Measurements from ENCODE around the gene H2BK1. TPM values are rescaled to one million over a fixed set of nuclear protein-coding genes. Genes with fewer than 3 reads are reported as not detected.

The H2BK1 gene
- total and polyA plus RNA-seq, 7 donors = not detected

GRCh38 chr7:151179287-151179860, 30.9 kb downstream of the H2BK1 start:
- no peak overlapping the region for H3K4me3 ChIP-seq
- WGBS, 2 donors = 79 to 84% methylated on average over 8 of the region's 8 CpGs
- TF ChIP-seq EP300 (IDR thresholded peaks at IDR 0.05) (no peak), POLR2A (IDR thresholded peaks at IDR 0.05) (no peak), CTCF (IDR thresholded peaks at IDR 0.05) (no peak), POLR2AphosphoS5 (IDR thresholded peaks at IDR 0.05) (no peak)
- H3K27me3 ChIP-seq = peaks cover 3 to 43% (median 16%) of the 10 kb centered on the region in 3 donors
- H3K27ac ChIP-seq = no peak overlapping the region
- H3K36me3 ChIP-seq = no peaks in the 10 kb centered on the region
- no peak for DNase-seq
- peaks cover 0 to 5% (median 0%) of the 10 kb centered on the region in 4 donors for H3K4me1 ChIP-seq
- no peaks in the 10 kb centered on the region for H3K9me3 ChIP-seq
- intact Hi-C loops (cut with DNase I) = no loop called here

- no peak for DNase-seq
- H3K27ac ChIP-seq = no peak overlapping the region
- H3K27me3 ChIP-seq = peaks cover 6 to 48% (median 20%) of the 10 kb centered on the region in 3 donors
- no peak overlapping the region for H3K4me3 ChIP-seq
- intact Hi-C loops (cut with DNase I) = no loop called here
- H3K4me1 ChIP-seq = peaks cover 0 to 5% (median 0%) of the 10 kb centered on the region in 4 donors
- no peaks in the 10 kb centered on the region for H3K9me3 ChIP-seq
- no peak for TF ChIP-seq EP300 (IDR thresholded peaks at IDR 0.05)
- TF ChIP-seq POLR2A (IDR thresholded peaks at IDR 0.05) = no peak
- 59 to 78% methylated on average over 2 of the region's 2 CpGs for WGBS, 2 donors
- H3K36me3 ChIP-seq = no peaks in the 10 kb centered on the region
These were observed 31.5 kb downstream of the H2BK1 start for GRCh38 chr7:151178831-151179230.

- DNase-seq = no peak
- peaks cover 6 to 54% (median 25%) of the 10 kb centered on the region in 3 donors for H3K27me3 ChIP-seq
- TF ChIP-seq EP300 (IDR thresholded peaks at IDR 0.05) = no peak
- TF ChIP-seq POLR2AphosphoS5 (IDR thresholded peaks at IDR 0.05) = no peak
- no peak for TF ChIP-seq POLR2A (IDR thresholded peaks at IDR 0.05)
- no peak for TF ChIP-seq CTCF (IDR thresholded peaks at IDR 0.05)
These were observed 32.1 kb downstream of the H2BK1 start for GRCh38 chr7:151178236-151178635.

GRCh38 chr7:151177310-151177709, 33.0 kb downstream of the H2BK1 start:
- Histone ChIP-seq H3K27ac (no peak overlapping the region), H3K27me3 (peaks cover 6 to 60% (median 26%) of the 10 kb centered on the region in 3 donors), H3K9me3 (no peaks in the 10 kb centered on the region), H3K4me1 (peaks cover 0 to 5% (median 0%) of the 10 kb centered on the region in 4 donors), H3K4me3 (no peak overlapping the region), H3K36me3 (no peaks in the 10 kb centered on the region)
- WGBS, 2 donors = 88 to 93% methylated on average over 1 of the region's 1 CpG
- no peak for DNase-seq
- intact Hi-C loops (cut with DNase I) = no loop called here
- TF ChIP-seq POLR2A (IDR thresholded peaks at IDR 0.05) (no peak), CTCF (IDR thresholded peaks at IDR 0.05) (no peak), EP300 (IDR thresholded peaks at IDR 0.05) (no peak), POLR2AphosphoS5 (IDR thresholded peaks at IDR 0.05) (no peak)

More at GRCh38 chr7:151178236-151178635, 32.1 kb downstream of the H2BK1 start:
- H3K4me3 ChIP-seq = no peak overlapping the region
- no peaks in the 10 kb centered on the region for H3K9me3 ChIP-seq
- no peaks in the 10 kb centered on the region for H3K36me3 ChIP-seq
- intact Hi-C loops (cut with DNase I) = no loop called here
- 90 to 91% methylated on average over 9 of the region's 9 CpGs for WGBS, 2 donors
- no peak overlapping the region for H3K27ac ChIP-seq
- peaks cover 0 to 5% (median 0%) of the 10 kb centered on the region in 4 donors for H3K4me1 ChIP-seq

- H3K27ac ChIP-seq = no peak overlapping the region
- intact Hi-C loops (cut with DNase I) = no loop called here
- DNase-seq = no peak
- peaks cover 0 to 5% (median 0%) of the 10 kb centered on the region in 4 donors for H3K4me1 ChIP-seq
- no peaks in the 10 kb centered on the region for H3K36me3 ChIP-seq
- TF ChIP-seq EP300 (IDR thresholded peaks at IDR 0.05) (no peak), CTCF (IDR thresholded peaks at IDR 0.05) (no peak), POLR2A (IDR thresholded peaks at IDR 0.05) (no peak), POLR2AphosphoS5 (IDR thresholded peaks at IDR 0.05) (no peak)
- WGBS, 2 donors = 89 to 92% methylated on average over 9 of the region's 9 CpGs
- peaks cover 6 to 60% (median 26%) of the 10 kb centered on the region in 3 donors for H3K27me3 ChIP-seq
- H3K4me3 ChIP-seq = no peak overlapping the region
- H3K9me3 ChIP-seq = no peaks in the 10 kb centered on the region
These were observed 33.9 kb downstream of the H2BK1 start for GRCh38 chr7:151176401-151176800.

Data from sigmoid colon (tissue), 7 donors.